Pericardium fibroblast (primary cell): ENCODE data around the gene MAP3K20. TPM values are rescaled to one million over a fixed set of nuclear protein-coding genes. Genes with fewer than 3 reads are reported as not detected.

Experiments used
- total RNA-seq: library from RNA; depleted of rRNA; stranded (reverse); fragments of >200 nt; gene quantifications from 2 replicates; pipeline ENCODE4 v1.2.3, GENCODE V29; 2015

MAP3K20 gene
- 13.0 and 21.9 TPM in 2 replicates for total RNA-seq

GRCh38 chr2:173075781-173076580 is at the start of gene MAP3K20:
Gene MAP3K20 (plus strand): TSS chr2:173075846. CDS start chr2:173091032, 15,186 bp downstream.

